MM.1S (cell line): ENCODE results near the gene ZMIZ1.

ENCODE experiments used
- DNase-seq: peaks from one replicate; pipeline ENCODE4 v3.0.0-alpha.2; 2015
- H2AFZ ChIP-seq: fragments of 300-600 bp; sonication (generic); 2 replicates; pipeline ENCODE4 v1.6.0; 2016; ENCODE audit warnings: antibody characterized with exemption, low read length
- H3F3A ChIP-seq: fragments of 300-600 bp; sonication (generic); 2 replicates; pipeline ENCODE4 v1.6.1; 2016; ENCODE audit warnings: mild to moderate bottlenecking, antibody characterized with exemption, low read length, moderate library complexity, mixed read lengths; ENCODE audit not compliant: insufficient read depth
- H3K27ac ChIP-seq: fragments of 300-600 bp; sonication (generic); 2 replicates; pipeline ENCODE4 v1.5.1; 2016; ENCODE audit warnings: mild to moderate bottlenecking, low read length
- H3K27me3 ChIP-seq: fragments of 300-600 bp; sonication (generic); replicated peaks from 2 replicates; pipeline ENCODE4 v1.6.0; 2016; ENCODE audit warnings: low read length; ENCODE audit not compliant: insufficient read depth
- H3K36me3 ChIP-seq: fragments of 300-600 bp; sonication (generic); replicated peaks from 2 replicates; pipeline ENCODE4 v1.6.1; 2016; ENCODE audit warnings: mild to moderate bottlenecking, low read length, mixed read lengths; ENCODE audit not compliant: insufficient read depth
- H3K4me1 ChIP-seq: fragments of 300-600 bp; sonication (generic); 2 replicates; pipeline ENCODE4 v1.6.1; 2016; ENCODE audit warnings: low read length, mixed read lengths
- H3K4me2 ChIP-seq: fragments of 300-600 bp; sonication (generic); 2 replicates; pipeline ENCODE4 v1.6.0; 2016; ENCODE audit warnings: low read depth, low read length
- H3K4me3 ChIP-seq: fragments of 300-600 bp; sonication (generic); 2 replicates; pipeline ENCODE4 v1.5.1; 2016; ENCODE audit warnings: low read length, mixed read lengths
- H3K79me2 ChIP-seq: fragments of 300-600 bp; sonication (generic); 2 replicates; pipeline ENCODE4 v1.6.1; 2016; ENCODE audit warnings: mixed run types, low read length, mixed read lengths
- H3K9ac ChIP-seq: fragments of 300-600 bp; sonication (generic); 2 replicates; pipeline ENCODE4 v1.6.1; 2016; ENCODE audit warnings: low read length, mixed read lengths
- H3K9me2 ChIP-seq: fragments of 300-600 bp; sonication (generic); replicated peaks from 2 replicates; pipeline ENCODE4 v1.6.1; 2016; ENCODE audit warnings: mild to moderate bottlenecking, low read length, mixed read lengths; ENCODE audit not compliant: insufficient read depth
- H3K9me3 ChIP-seq: fragments of 300-600 bp; sonication (generic); replicated peaks from 2 replicates; pipeline ENCODE4 v1.6.1; 2016; ENCODE audit warnings: mild to moderate bottlenecking, low read length, mixed read lengths; ENCODE audit not compliant: insufficient read depth
- H4K20me1 ChIP-seq: fragments of 300-600 bp; sonication (generic); 2 replicates; pipeline ENCODE4 v1.6.1; 2016; ENCODE audit warnings: mild to moderate bottlenecking, low read length, moderate library complexity, mixed read lengths; ENCODE audit not compliant: insufficient read depth
- EZH2 ChIP-seq: fragments of 300-600 bp; sonication (generic); optimal IDR thresholded peaks from 2 replicates; pipeline ENCODE3; 2017; ENCODE audit warnings: low read depth, mild to moderate bottlenecking, antibody characterized with exemption, low read length, mixed read lengths
- EZH2phosphoT487 ChIP-seq: fragments of 300-600 bp; sonication (generic); IDR thresholded peaks from 2 replicates; pipeline ENCODE4 v1.6.1; 2018; ENCODE audit warnings: antibody characterized with exemption, low read length
- TF ChIP-seq, protein P1 (sequence below): fragments of 300-600 bp; sonication (generic); IDR thresholded peaks from 2 replicates; pipeline ENCODE4 v1.5.1; 2016; ENCODE audit warnings: antibody characterized with exemption, low read length, mixed read lengths

ZMIZ1 gene

GRCh38 chr10:79320820-79321493 is 252.2 kb downstream of the ZMIZ1 start:
- Histone ChIP-seq H3K9ac (no peak overlapping the region), H3K9me2 (no peaks in the 10 kb centered on the region), H3F3A (peaks cover 23% of the 10 kb centered on the region), H3K79me2 (no peaks in the 10 kb centered on the region), H3K9me3 (no peaks in the 10 kb centered on the region), H3K4me3 (no peak overlapping the region), H3K36me3 (no peaks in the 10 kb centered on the region), H3K27me3 (no peaks in the 10 kb centered on the region), H2AFZ (no peak overlapping the region), H3K4me2 (no peak overlapping the region), H4K20me1 (no peaks in the 10 kb centered on the region), H3K27ac (no peak overlapping the region), H3K4me1 (peaks cover 30% of the 10 kb centered on the region)
- TF ChIP-seq EZH2phosphoT487 (no peak), EZH2 (no peak)
- TF ChIP-seq, protein P1, sequence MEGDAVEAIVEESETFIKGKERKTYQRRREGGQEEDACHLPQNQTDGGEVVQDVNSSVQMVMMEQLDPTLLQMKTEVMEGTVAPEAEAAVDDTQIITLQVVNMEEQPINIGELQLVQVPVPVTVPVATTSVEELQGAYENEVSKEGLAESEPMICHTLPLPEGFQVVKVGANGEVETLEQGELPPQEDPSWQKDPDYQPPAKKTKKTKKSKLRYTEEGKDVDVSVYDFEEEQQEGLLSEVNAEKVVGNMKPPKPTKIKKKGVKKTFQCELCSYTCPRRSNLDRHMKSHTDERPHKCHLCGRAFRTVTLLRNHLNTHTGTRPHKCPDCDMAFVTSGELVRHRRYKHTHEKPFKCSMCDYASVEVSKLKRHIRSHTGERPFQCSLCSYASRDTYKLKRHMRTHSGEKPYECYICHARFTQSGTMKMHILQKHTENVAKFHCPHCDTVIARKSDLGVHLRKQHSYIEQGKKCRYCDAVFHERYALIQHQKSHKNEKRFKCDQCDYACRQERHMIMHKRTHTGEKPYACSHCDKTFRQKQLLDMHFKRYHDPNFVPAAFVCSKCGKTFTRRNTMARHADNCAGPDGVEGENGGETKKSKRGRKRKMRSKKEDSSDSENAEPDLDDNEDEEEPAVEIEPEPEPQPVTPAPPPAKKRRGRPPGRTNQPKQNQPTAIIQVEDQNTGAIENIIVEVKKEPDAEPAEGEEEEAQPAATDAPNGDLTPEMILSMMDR: no peak
- no peak for DNase-seq

DNA sequence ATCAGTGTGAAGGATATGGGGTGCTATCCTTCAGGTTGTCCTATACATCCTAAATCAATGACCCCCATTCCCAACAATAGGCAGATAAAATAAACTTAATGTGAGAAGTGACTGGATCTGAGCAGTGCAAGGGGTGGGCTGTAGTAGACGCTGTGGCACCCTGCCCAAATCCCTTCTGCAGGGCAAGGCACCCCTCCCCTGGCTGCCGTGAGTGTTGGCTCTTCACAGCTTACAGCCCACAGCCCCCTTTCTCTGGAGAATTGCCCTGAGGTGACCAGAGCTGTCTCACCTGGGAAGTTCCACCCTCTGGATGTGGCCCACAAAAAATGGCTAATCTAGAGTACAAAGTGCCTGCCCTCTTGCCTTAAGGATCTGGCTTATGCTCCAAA is 252.7 kb downstream of the ZMIZ1 start:
- TF ChIP-seq EZH2 (no peak), EZH2phosphoT487 (no peak)
- no peaks in the 10 kb centered on the region for H3K27me3 ChIP-seq
- peaks cover 18% of the 10 kb centered on the region for H3F3A ChIP-seq
- H3K4me1 ChIP-seq: peaks cover 24% of the 10 kb centered on the region
- H3K79me2 ChIP-seq: no peaks in the 10 kb centered on the region
- H3K4me2 ChIP-seq: no peak overlapping the region
- no peaks in the 10 kb centered on the region for H3K36me3 ChIP-seq
- no peaks in the 10 kb centered on the region for H4K20me1 ChIP-seq
- no peak overlapping the region for H3K27ac ChIP-seq
- no peak for DNase-seq
- no peak overlapping the region for H3K9ac ChIP-seq
- no peak overlapping the region for H3K4me3 ChIP-seq
- no peaks in the 10 kb centered on the region for H3K9me2 ChIP-seq
- no peak overlapping the region for H2AFZ ChIP-seq
- no peaks in the 10 kb centered on the region for H3K9me3 ChIP-seq

GRCh38 chr10:79321951-79322350 is 253.2 kb downstream of the ZMIZ1 start:
- no peak overlapping the region for H3K4me3 ChIP-seq
- H3K27me3 ChIP-seq: no peaks in the 10 kb centered on the region
- no peaks in the 10 kb centered on the region for H4K20me1 ChIP-seq
- DNase-seq: no peak
- H3K9me2 ChIP-seq: no peaks in the 10 kb centered on the region
- TF ChIP-seq, protein P1: no peak
- TF ChIP-seq EZH2: no peak
- TF ChIP-seq EZH2phosphoT487: no peak
- peaks cover 20% of the 10 kb centered on the region for H3K4me1 ChIP-seq
- no peak overlapping the region for H2AFZ ChIP-seq
- peaks cover 13% of the 10 kb centered on the region for H3F3A ChIP-seq
- no peaks in the 10 kb centered on the region for H3K79me2 ChIP-seq
- H3K36me3 ChIP-seq: no peaks in the 10 kb centered on the region
- H3K9me3 ChIP-seq: no peaks in the 10 kb centered on the region
- no peak overlapping the region for H3K9ac ChIP-seq
- no peak overlapping the region for H3K27ac ChIP-seq
- H3K4me2 ChIP-seq: no peak overlapping the region
